ENCODE data around the gene IDI2. TPM values are rescaled to one million over a fixed set of nuclear protein-coding genes. Genes with fewer than 3 reads are reported as not detected.
A peak's percentile ranks its signal among the peaks of the same experiment; 100 is the strongest.

Gene IDI2
- total and polyA plus RNA-seq, 2 of the 13 experiments (the other 11 are each of a cell fraction or from before 2014, with no cell fraction given), result not detected

GRCh38 chr10:974038-974784 lies 51.4 kb downstream of the IDI2 start (continued):
- no peak for TF ChIP-seq SOX6 (IDR thresholded peaks at IDR 0.05)
- TF ChIP-seq SOX6 (CRISPR knock-in tag; IDR thresholded peaks at IDR 0.05), result peak; percentile 83
- TF ChIP-seq MLX (CRISPR knock-in tag; IDR thresholded peaks at IDR 0.05), result peak; percentile 74; the same call in 1 of the 2 replicates
- TF ChIP-seq ZNF780A (CRISPR knock-in tag; IDR thresholded peaks at IDR 0.05), result no peak
- TF ChIP-seq KMT2A (CRISPR knock-in tag; IDR thresholded peaks at IDR 0.05), result 0 out of 2 replicates have a peak, but pooled peaks have one; percentile 61
- TF ChIP-seq TAF1 (CRISPR knock-in tag; IDR thresholded peaks at IDR 0.05), result 0 out of 2 replicates have a peak, but pooled peaks have one; percentile 8
- peak; percentile 69; the same call in 1 of the 2 replicates for TF ChIP-seq MED1 (CRISPR knock-in tag; IDR thresholded peaks at IDR 0.05)
- TF ChIP-seq ZNF180 (CRISPR knock-in tag; IDR thresholded peaks at IDR 0.05; ENCODE audit: borderline replicate concordance, low read depth), result no peak
- peak; percentile 87 for TF ChIP-seq ZNF609 (CRISPR knock-in tag; IDR thresholded peaks at IDR 0.05; ENCODE audit: borderline replicate concordance)
- TF ChIP-seq NR3C1 (CRISPR knock-in tag; IDR thresholded peaks at IDR 0.05), result no peak
- TF ChIP-seq MIXL1 (CRISPR knock-in tag; IDR thresholded peaks at IDR 0.05), result peak; percentile 63; the same call in 1 of the 2 replicates
- TF ChIP-seq ZFX (CRISPR knock-in tag; IDR thresholded peaks at IDR 0.05; ENCODE audit: low read depth), result peak; percentile 28; the same call in 1 of the 2 replicates
- peak; percentile 83; the same call in 1 of the 2 replicates for TF ChIP-seq JUNB (CRISPR knock-in tag; IDR thresholded peaks at IDR 0.05; ENCODE audit: borderline replicate concordance)
- 0 out of 2 replicates have a peak, but pooled peaks have one; percentile 53 for TF ChIP-seq ZSCAN21 (CRISPR knock-in tag; IDR thresholded peaks at IDR 0.05; ENCODE audit: borderline replicate concordance)
- no peak for TF ChIP-seq ZHX2 (IDR thresholded peaks at IDR 0.05; ENCODE audit: low read depth)
- no peak for TF ChIP-seq ZHX2 (CRISPR knock-in tag; IDR thresholded peaks at IDR 0.05; ENCODE audit: borderline replicate concordance)
- TF ChIP-seq ZNF451 (CRISPR knock-in tag; IDR thresholded peaks at IDR 0.05), result no peak
- TF ChIP-seq SKI (IDR thresholded peaks at IDR 0.05; ENCODE audit: partially characterized antibody), result peak; percentile 93
- no peak for TF ChIP-seq KDM1A (CRISPR knock-in tag; IDR thresholded peaks at IDR 0.05)
- TF ChIP-seq FOXO1 (CRISPR knock-in tag; IDR thresholded peaks at IDR 0.05), result peak; percentile 77
